Stimulated activated CD8-positive, alpha-beta memory T cell treated with anti-CD3 and anti-CD28 coated beads, Interleukin-15, amount 100 ng/mL, for 48 hours (primary cell): ENCODE results near the gene LAMA1.

ENCODE experiments used
- DNase-seq, 2 donors: peaks; one replicate each; pipeline ENCODE4 v3.0.0-alpha.2; 2020; ENCODE audit warnings: low read depth in 2 of 2

The LAMA1 gene

DNA sequence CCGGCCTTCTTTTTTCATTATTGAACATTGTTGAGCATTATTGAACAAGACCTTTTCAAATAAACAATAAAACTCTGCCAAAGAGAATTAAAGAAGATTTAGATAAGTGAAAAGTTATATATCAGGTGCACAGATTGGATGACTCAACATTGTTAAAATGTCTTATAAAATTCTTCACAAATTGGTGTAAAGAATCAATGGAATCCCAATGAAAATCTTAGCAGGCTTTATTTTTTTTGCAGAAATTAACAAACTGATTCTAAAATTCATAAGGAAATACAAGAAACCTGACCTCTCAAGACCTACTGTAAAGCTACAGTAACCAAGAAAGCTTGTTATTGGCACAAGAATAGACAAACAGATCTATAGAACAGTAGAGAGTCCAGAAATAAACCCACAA lies 70.3 kb downstream of the LAMA1 start:
- no peak for DNase-seq

DNA sequence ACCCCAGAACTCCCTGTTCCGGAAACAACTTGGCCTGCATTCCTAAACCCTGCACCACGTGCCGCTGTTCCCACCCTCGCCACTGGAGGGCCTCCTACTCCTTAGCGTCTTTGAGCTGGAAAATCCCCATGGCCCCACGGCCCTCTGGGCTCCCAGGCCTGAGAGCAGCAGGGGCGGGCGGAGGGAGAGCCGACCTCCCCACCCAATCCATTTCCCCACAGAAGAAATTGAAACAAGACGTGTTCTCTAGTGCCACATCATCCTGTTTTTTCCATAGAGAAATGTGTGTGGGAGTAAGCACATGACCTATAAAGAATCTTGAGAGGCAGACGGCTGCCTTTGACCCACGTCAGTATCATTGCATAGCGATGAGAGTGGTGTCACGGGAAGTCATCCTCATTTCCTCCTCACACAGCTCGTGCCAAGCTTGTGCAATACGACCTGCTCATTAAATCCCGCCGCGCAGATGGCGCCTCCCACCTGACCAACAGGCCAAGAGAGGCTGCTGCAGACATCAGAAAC lies 79.2 kb downstream of the LAMA1 start:
- no peak for DNase-seq

DNA sequence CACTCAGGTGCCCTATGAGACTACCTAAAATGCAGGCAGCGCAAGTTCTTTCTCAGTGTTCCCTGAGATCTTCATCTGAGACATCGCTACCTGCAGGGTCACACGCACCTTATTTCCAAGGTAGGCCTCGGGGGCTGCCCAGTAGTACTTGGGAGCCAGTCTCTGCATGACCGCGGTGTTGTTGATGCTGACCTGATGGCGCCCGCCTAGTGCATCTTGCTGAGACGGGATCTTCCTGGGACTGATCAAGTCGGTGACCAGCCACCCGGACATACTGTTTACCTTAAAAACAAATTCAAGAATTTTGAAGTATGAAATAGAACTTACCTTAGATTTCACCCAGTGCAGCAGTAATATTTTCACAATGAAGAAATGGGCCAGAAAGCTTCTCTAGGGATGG lies 80.1 kb downstream of the LAMA1 start:
- no peak for DNase-seq

DNA sequence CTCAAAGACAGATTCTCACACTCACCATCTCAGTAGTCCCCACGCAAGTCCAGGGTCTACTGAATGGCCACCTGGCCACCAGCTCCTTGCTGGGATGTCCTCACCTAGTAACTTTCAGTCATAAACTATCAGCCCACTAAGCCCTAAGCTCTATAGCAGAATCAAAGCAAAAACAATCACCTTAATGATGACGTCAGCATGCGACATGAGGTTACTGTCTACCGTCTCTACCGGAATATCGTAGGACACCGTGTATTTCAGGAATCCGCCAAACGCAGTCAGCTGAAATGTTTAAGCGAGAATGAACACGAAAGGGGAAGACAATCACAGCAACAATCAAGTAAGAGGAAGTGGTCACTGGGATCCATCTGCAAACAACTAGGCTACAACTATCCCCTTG lies 81.8 kb downstream of the LAMA1 start:
- no peak for DNase-seq

DNA sequence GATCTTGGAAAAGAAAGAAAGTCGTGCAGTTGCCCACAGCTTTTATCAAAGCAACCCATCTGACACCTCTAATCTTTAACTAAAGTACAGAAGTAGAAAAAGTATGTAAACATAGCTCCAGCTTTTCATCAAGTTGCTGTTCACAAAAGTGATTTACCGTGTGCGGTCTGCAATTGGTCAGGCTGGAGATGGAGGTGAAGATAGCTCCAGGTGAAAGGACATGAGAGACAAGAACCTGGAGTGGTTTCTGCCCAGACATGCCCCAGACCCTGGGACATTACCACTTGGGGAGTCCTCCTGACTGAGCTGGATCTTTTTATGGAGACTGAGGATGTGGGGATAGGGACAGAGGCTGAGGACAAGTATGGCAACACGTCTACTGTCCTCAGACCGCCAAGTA lies 82.7 kb downstream of the LAMA1 start:
- DNase-seq, result no peak

DNA sequence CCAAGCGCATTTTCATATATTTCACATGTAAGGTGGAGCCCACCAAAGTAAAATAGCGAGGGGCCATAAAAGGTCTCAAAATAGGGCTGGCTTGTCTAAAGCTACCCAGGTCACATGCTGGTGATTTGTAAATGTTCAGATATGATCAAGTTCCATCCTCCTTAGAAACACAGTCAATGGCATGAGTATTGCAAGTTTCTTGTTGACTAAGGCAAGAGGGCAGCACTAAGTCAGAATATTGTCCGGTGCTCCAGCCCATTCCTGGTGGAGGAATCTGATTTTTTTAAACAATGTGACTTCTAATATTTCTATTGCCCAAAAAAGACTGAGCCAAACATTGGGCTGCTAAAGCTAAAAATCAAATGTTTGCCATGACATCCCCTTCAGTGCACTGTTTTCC lies 85.1 kb downstream of the LAMA1 start:
- no peak for DNase-seq

DNA sequence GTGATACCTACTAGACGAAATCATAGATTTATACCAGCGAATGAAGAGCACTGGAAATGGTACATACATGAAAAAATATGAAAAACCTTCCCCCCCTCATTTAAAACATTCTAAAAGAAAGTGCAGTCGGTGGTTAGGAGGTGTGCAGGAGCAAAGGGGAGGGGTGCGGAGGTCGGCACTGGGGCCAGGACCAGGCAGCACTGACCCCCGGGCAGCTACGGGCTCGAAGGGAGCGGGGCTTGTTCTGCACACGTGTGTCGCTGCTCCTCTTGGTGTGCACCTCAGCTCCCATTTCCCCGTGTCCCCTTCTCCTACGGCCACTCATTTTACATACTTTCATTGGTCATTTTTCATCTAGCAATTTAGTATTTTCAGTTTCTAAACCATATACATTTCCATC lies 89.0 kb downstream of the LAMA1 start:
- no peak for DNase-seq

DNA sequence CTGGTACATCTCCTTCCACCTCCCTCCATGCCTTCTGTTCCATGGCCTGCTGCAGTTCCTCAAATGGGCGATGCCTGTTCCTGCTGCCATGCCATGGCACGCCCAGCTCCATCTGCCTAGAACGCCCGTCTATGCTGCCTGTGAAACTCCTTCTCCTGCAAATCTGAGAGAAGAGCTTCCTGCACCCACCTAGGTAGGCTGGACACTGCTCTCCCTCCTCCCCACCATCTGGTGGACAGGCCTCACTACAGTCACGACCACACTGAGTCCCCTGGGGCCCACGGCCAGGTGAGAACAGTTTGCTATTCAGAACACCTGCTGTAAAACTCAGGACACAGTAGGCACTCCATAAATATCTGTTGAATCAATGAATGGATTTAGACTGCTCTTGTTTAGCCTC lies 92.4 kb downstream of the LAMA1 start:
- DNase-seq, result no peak

DNA sequence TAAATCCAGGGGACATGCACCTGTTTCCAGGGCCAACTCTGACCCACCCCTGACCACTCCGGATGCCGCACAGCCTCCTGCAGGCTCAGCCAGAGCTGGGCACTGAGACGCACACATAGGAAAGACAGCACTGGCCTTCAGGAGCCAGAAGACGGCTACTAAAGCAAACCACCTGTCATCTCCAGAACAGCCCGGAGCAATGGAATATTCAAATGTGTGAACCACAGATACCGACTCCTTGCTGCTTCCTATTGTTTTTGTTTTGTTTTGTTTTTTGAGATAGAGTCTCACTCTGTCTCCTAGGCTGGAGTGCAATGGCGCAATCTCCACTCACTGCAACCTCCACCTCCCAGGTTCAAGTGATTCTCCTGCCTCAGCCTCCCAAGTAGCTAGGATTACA lies 94.0 kb downstream of the LAMA1 start:
- no peak for DNase-seq

DNA sequence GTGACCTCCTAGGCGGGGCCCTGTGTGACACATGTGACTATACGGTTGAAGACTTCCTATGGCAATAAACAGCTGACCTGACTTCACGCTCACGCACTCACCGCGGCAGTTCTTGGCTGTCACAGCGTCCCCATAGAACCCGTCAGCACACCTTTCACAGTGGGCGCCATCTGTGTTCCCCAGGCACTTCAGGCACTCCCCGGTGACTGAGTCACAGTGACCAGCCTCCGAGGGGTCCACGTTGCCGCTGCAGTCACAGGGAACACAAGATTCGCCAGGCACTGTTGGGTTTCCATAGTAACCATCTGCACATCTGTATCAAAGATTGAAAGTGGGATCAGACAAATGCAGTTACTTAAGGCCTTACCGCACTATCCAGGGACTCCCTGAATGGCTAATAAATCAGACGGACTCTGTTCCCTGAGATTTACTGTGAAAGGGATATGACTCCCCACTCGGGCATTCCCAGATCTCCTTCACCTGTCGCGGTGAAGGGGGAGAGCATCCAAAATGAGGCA lies 94.5 kb downstream of the LAMA1 start:
- DNase-seq, result no peak

DNA sequence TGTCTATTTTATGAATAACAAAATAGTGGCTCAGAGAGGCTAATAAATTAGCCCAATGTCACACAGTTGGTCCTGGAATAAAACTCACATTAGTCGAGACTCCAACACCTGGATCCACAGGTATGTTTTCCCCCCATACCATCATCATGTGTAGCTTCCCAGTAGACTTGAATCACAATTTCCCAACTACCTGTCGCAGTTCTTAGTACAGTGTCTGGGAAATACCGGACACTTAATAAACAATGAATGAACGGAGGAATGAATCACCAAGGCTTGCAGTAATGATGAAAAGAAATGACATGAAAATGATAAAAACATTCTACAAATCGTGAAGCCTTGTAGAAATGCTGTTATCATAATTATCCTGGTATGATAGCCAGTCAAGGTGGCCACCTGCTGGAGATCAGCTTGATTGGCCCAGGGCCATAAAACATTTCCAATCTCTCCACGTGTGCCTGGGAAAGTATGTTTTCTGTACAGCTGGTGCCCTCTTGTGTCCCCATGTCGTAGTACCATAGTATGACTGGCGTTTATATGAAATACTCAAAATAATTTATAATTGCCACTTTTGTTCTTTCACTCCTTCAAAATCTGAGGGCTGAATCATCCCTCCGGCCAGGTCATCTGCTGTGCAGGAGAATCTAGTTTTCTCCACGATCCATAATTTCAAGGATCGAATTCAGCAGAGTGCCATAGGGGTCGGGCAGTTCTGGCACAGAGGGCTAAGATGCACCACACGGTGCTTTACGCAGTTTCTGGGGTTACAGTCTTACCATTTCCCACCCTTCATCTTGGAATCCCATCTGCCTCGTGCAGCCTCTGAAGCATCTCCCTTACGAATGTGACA lies 95.4 kb downstream of the LAMA1 start:
- DNase-seq, result no peak

DNA sequence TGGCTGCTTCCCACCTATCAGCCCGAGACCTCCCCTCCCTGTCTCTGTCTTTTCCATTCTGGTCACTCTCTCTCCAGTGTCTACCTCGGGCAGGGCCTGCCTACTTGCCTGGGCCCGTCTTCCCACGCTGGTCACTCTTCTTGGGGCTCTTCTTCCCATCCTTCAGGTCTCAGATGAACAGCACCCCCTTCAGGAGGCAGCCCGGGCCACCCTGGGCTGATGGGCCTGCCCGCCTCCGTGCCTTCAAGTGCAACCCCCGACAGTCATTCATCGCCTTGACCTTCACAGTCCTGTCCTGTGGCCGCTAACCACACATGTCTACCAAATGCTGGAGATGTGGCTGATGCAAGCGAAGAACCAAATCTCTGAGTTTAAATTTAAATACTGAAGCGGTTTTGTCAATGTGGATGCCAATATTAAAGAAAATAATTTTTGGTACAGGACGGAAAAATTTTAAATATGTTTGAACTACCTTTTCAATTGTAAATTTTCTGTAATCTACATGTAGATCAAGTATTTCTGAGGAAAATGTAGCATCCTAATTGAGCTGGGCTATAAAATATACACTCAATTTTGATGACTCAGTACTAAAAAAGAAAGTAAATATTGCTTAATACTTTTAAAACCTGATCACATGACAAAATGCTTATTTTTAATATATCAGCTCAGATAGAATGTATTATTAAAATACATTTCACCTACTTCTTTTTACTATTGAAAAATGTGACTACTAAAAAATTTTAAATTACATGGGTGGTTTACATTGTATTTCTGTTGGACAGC lies 96.4 kb downstream of the LAMA1 start:
- no peak for DNase-seq

DNA sequence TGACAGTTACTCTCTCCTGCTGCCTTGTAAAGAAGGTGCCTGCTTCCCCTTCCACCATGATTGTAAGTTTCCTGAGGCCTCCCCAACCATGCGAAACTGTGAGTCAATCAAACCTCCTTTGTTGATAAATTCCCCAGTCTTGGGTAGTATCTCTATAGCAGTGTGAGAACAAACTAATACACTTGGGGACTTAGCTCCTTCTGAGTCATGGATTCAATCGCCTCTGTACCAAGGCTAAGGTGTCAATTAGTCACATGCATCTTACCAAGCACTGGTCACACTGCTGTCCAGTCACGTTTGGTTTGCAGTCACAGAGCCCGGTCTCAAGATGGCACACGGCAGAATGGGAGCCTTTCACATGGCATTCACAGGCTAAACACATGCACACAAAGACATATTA lies 100.6 kb downstream of the LAMA1 start:
- no peak for DNase-seq

DNA sequence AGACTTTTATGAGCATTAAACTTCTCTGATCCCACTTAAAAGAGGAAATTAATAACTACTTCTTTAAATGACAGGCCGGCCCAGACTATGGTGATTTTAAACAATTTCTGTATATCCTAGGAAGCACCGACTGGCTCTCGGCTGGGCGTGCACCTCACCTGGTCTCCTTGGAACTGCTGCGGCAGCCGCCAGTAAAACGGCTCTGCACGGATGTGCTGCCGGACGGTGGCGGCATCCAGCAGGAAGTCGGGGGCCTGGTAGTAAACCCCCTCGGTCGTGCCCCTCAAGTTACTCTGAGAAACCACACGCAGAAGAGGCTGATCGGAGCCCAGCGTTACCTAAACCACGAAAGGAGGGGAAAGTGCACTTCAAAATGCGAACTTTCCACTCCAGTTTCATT lies 106.5 kb downstream of the LAMA1 start:
- no peak for DNase-seq

DNA sequence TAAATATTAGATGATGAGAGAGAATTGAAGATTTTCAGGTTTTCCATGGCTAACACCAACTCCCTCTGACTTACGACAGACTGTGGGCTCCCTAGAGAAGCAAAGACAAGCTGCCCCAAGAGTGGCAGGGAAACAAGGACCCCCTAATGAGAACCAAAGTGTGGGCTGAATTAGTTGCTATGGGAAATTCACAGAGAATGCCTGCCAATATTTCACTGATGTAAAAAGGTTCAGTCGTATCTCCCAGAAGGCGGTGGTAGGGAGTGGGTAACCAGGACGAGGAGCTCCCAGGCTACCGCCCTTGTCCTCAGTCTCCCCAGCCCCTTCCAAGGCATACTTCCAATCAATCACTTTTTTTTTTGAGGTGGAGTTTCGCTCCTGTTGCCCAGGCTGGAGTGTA lies 113.6 kb downstream of the LAMA1 start:
- no peak for DNase-seq

DNA sequence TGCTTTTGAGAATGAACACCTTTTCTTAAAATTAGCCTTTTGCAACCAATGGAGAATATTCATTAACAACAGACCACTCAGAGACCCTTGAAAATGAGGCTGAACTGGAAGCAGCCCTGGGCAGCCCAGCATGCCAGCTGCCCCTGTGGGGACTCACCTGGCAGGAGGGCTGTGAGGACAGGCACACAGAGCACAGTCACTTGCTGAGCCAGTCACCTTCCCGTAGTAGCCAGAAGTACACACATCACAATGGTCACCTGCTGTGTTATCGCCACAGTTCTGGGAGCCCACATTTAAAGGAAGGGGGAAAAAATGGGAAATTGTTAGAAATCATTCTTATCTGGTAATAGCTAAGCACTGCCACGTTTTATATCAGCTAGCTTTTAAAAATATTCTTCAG lies 115.5 kb downstream of the LAMA1 start:
- DNase-seq, result no peak

DNA sequence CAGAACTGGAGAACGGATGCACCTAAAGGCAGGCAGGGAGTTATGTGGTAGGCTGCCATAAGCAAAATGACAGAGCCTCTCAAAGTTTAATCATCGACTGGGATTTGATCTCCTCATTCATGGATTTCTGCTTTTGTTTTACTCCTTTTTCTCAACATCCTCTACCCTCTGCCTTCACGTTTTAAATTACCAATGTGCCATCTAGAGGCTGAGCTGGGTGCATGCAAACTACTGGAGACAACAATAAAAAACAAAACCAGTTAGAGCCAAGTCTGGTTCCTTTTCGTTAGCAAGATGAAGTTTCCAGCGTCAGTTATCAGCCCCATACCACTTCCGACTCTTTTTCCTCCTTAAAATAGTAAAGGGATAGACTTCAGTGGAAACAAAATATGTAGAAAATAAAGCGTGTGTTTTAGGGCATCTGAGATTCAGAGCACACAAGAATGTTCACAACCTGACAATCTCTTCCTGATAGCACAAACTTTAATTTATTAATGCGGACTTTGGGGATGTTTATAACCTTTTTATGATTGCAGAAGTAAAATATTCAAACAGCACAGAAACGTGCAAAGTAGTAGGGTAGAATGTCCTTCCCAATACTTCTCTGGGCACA lies 117.0 kb downstream of the LAMA1 start:
- DNase-seq, result no peak

DNA sequence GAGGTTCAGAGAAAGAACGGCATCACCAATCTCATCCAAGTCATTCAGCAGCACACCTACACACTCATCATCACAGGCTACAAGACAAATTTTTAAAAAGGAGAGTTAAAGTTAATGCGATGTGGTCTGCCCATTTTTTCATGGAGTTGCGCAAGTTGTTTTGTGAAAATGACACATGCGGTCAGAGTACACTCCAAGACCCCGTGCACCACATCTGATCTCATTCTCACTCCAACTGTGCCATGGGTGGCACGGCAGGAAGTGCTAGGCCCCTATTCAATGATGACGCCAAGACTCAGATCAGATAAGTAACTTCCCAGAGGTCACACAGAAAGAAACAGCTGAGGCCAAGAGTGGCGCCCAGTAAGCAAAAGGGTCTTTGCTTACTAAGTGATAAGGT lies 119.8 kb downstream of the LAMA1 start:
- DNase-seq, result no peak

DNA sequence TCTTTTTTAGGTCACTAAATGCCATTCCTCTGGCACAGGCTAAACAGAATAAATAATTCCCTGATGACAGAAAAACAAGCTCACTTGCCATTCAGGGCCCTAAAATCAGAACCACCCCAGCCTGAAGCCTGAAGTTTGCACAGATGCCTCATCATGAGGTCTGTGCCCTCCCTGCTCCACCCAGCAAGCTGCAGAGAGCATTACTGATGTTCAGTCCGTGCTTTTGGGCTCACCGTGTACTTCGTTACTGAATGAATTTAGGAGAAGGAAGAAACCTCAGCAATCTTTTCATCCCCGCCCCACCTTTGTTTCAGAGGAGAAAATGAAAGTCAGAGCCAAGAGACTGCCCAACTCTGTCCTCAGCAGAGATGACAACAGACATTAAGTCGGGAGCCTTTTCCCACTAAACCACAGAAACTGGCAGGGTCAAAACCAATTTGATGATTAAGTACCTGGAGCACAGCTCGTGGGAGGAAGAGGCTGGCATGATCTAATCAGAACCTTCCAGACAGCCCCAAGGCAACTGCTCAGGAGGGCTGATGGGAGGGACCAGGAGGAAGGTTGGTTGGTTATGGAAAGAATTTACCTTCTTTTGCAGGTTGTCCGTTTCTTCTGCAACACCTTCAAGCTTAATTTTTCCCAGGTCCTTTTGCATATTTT lies 122.7 kb downstream of the LAMA1 start:
- no peak for DNase-seq

DNA sequence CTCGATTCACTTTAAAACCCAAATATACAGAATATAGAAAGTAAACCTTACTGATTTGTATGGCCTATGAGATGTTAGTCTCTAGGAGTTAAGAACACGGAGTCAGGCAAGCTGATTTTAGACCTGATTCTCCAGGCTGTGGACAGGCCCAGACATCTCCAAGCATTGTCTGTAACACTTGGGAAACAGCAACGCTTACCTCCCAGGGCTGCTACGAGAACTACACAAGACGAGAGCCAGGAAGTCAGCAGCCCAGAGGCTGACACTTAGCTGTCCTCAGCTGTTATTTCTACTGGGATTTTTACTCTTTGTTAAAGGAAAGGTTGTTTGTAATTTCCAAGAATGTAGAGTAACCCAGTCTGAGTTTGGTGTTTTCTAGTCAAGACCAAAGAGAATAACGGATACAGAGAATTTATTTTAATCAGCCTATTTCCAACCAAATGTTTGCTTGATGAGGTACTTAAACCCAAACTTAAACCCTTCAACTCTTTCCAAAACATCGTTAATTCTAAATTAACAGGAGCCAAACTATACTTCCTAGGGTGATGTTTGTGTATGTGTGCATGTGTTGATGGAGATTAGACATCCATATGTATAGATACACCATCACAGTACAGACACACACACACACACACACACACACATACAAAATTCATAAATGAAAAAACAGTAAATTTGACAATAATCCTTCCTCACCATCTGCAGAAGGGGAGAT lies 123.4 kb downstream of the LAMA1 start:
- no peak for DNase-seq

DNA sequence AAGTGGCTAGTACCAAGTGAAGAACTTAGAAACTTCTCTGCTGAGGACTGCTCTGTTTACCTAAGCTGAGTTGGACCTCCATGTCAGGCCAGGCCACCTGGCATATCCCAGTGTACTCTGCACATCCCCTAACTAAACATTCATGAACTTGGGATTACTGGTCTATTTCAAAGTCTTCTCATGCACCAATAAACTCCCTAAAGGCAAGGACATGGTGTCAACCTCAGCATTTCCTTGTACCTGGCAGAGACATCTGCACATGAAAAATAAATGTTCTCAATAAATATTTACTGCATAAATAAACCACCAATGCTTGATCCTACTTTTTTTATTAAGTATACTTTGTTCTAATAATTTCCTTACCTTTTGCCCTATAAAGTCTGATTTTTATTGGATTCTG lies 124.8 kb downstream of the LAMA1 start:
- no peak for DNase-seq
